ENCODE results near the gene SMAD2. TPM values are rescaled to one million over a fixed set of nuclear protein-coding genes. Genes with fewer than 3 reads are reported as not detected.
A peak's percentile ranks its signal among the peaks of the same experiment; 100 is the strongest.
"Not testable (repeated sequence)": the region's sequence is repeated elsewhere in the genome, so short reads cannot be mapped to it uniquely, and the experiment has no call there.

The SMAD2 gene
- polyA plus RNA-seq, 1 experiment = 52.2 TPM

GRCh38 chr18:47832348-47832747 is 98.1 kb downstream of the SMAD2 start:
- TF ChIP-seq, protein P1, sequence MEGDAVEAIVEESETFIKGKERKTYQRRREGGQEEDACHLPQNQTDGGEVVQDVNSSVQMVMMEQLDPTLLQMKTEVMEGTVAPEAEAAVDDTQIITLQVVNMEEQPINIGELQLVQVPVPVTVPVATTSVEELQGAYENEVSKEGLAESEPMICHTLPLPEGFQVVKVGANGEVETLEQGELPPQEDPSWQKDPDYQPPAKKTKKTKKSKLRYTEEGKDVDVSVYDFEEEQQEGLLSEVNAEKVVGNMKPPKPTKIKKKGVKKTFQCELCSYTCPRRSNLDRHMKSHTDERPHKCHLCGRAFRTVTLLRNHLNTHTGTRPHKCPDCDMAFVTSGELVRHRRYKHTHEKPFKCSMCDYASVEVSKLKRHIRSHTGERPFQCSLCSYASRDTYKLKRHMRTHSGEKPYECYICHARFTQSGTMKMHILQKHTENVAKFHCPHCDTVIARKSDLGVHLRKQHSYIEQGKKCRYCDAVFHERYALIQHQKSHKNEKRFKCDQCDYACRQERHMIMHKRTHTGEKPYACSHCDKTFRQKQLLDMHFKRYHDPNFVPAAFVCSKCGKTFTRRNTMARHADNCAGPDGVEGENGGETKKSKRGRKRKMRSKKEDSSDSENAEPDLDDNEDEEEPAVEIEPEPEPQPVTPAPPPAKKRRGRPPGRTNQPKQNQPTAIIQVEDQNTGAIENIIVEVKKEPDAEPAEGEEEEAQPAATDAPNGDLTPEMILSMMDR (IDR thresholded peaks at IDR 0.05; ENCODE audit: insufficient read depth, low read depth, low read length) = no peak
- POLR2A ChIA-PET = no interaction called here
- no peaks in the 10 kb centered on the region for H3K27me3 ChIP-seq (ENCODE audit: control insufficient read depth, insufficient read depth, low read length)
- H3K4me3 ChIP-seq (ENCODE audit: low read depth, low read length) = no peak overlapping the region
- H3K36me3 ChIP-seq (ENCODE audit: control insufficient read depth, insufficient read depth, low read length) = no peaks in the 10 kb centered on the region
- CTCF ChIA-PET = no interaction called here
- DNase-seq (ENCODE audit: low read depth) = peak; percentile 17

- ChIA-PET CTCF (interaction anchor here (0.7 kb wide), 1 partner anchor 17 kb away, joined by 3 read pairs; no protein-coding TSS in a partner anchor), POLR2A (no interaction called here)
- TF ChIP-seq, protein P1 (IDR thresholded peaks at IDR 0.05; ENCODE audit: insufficient read depth, low read depth, low read length) = no peak
- Histone ChIP-seq H3K36me3 (ENCODE audit: control insufficient read depth, insufficient read depth, low read length) (no peaks in the 10 kb centered on the region), H3K27me3 (ENCODE audit: control insufficient read depth, insufficient read depth, low read length) (no peaks in the 10 kb centered on the region), H3K4me3 (ENCODE audit: low read depth, low read length) (no peak overlapping the region)
- no peak for DNase-seq (ENCODE audit: low read depth)
Measured at GRCh38 chr18:47831351-47831750, 99.1 kb downstream of the SMAD2 start.

- DNase-seq (ENCODE audit: low read depth) = no peak
- Histone ChIP-seq H3K27me3 (ENCODE audit: control insufficient read depth, insufficient read depth, low read length) (no peaks in the 10 kb centered on the region), H3K4me3 (ENCODE audit: low read depth, low read length) (no peak overlapping the region), H3K36me3 (ENCODE audit: control insufficient read depth, insufficient read depth, low read length) (no peaks in the 10 kb centered on the region)
- TF ChIP-seq, protein P1 (IDR thresholded peaks at IDR 0.05; ENCODE audit: insufficient read depth, low read depth, low read length) = no peak
- CTCF ChIA-PET = interaction anchor here (0.7 kb wide), 1 partner anchor 18 kb away, joined by 3 read pairs; no protein-coding TSS in a partner anchor
- POLR2A ChIA-PET = no interaction called here
Measured at GRCh38 chr18:47830772-47831171, 99.7 kb downstream of the SMAD2 start.

DNA sequence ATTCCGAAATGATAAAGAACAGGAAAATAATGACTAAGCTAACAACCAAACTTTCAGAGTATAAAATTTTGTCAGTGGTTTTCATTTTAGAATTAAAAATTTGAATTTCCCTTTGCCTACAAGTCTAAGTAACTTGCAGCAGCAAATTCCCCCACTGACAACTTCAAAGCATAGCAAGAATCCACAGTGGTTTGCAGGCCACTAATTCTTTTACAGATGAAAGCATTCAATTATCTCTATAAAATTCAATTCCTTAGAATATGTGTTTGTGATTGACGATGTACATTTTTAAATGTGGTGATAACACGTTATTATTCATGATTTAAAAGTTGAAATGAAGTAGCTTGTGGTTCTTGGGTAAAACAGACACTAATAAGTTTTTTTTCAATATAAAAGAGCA is 100.6 kb downstream of the SMAD2 start:
- TF ChIP-seq, protein P1 (IDR thresholded peaks at IDR 0.05; ENCODE audit: insufficient read depth, low read depth, low read length) = no peak
- ChIA-PET POLR2A (no interaction called here), CTCF (interaction anchor here (0.6 kb wide), 1 partner anchor 14 kb away, joined by 3 read pairs; no protein-coding TSS in a partner anchor)
- Histone ChIP-seq H3K27me3 (ENCODE audit: control insufficient read depth, insufficient read depth, low read length) (no peaks in the 10 kb centered on the region), H3K4me3 (ENCODE audit: low read depth, low read length) (no peak overlapping the region), H3K36me3 (ENCODE audit: control insufficient read depth, insufficient read depth, low read length) (no peaks in the 10 kb centered on the region)
- DNase-seq (ENCODE audit: low read depth) = no peak

DNA sequence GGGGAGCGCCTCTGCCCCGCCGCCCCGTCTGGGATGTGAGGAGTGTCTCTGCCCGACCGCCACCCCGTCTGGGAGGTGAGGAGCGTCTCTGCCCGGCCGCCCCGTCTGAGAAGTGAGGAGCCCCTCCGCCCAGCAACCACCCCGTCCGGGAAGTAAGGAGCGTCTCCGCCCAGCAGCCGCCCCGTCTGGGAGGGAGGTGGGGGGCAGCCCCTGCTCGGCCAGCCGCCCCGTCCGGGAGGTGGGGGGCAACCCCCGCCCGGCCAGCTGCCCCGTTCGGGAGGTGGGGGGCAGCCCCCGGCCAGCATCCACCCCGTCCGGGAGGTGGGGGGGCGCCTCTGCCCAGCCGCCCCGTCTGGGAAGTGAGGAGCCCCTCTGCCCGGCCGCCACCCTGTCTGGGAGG is 102.4 kb downstream of the SMAD2 start:
- H3K27me3 ChIP-seq (ENCODE audit: control insufficient read depth, insufficient read depth, low read length); H3K36me3 ChIP-seq (ENCODE audit: control insufficient read depth, insufficient read depth, low read length); H3K4me3 ChIP-seq (ENCODE audit: low read depth, low read length); CTCF ChIA-PET; POLR2A ChIA-PET; DNase-seq (ENCODE audit: low read depth): not testable (repeated sequence)
